ENCODE results near the gene PELI2.

Gene PELI2

DNA sequence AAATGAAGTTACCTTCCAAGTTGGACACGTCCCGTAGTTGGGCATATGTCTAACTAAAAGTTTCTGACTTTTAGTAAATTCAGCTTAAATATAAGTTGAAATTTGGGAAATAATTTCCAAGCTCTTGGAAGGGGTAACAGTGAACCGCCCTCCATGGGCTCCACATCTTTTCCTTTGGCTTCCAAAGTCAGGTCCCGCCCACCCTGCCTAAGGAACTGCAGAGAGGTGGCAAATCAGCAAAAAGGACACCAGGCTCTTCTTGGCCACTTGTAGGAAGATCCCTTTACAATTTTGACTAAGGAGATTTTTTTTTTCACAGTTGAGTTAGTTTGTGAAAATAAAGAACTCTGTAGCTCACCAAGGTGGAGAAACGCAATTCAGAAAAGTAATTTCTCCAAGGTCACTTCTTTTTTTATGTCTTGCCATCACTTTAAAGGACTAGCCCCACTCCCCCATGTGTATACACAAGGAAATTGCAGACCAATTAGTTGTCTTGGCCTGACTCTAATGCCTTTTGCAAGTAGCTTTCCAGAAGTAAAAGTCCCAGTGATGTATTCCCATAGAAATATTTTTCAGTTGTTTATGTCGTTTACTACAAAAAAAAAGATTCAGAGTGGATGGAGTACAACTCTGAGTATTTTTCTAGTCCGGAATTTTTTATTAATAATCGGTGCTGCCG is 181.2 kb downstream of the PELI2 start:
- Histone ChIP-seq H3K4me3 (ENCODE audit: low read depth, low read length, poor library complexity, severe bottlenecking) (no peak overlapping the region), H3K4me1 (ENCODE audit: insufficient read depth, low read length, severe bottlenecking) (no peaks in the 10 kb centered on the region), H3K9ac (ENCODE audit: low read length) (no peak overlapping the region), H3F3A (ENCODE audit: insufficient read depth, low read length) (no peaks in the 10 kb centered on the region), H3K27ac (ENCODE audit: low read depth, low read length, poor library complexity, severe bottlenecking) (no peak overlapping the region), H3K36me3 (ENCODE audit: insufficient read depth, low read length) (no peaks in the 10 kb centered on the region), H2AFZ (ENCODE audit: low read length) (no peak overlapping the region), H4K20me1 (ENCODE audit: insufficient read depth, low read length) (no peaks in the 10 kb centered on the region), H3K9me3 (ENCODE audit: low read length) (no peaks in the 10 kb centered on the region), H3K27me3 (ENCODE audit: insufficient read depth, low read length) (no peaks in the 10 kb centered on the region), H3K79me2 (ENCODE audit: insufficient read depth, low read length) (no peaks in the 10 kb centered on the region), H3K9me2 (ENCODE audit: low read depth, low read length) (no peaks in the 10 kb centered on the region), H3K4me2 (ENCODE audit: low read length) (no peak overlapping the region)
- TF ChIP-seq CTCF (IDR thresholded peaks at IDR 0.05; ENCODE audit: low read length) (no peak), EZH2 (IDR thresholded peaks at IDR 0.05; ENCODE audit: borderline replicate concordance, low read length) (no peak)

DNA sequence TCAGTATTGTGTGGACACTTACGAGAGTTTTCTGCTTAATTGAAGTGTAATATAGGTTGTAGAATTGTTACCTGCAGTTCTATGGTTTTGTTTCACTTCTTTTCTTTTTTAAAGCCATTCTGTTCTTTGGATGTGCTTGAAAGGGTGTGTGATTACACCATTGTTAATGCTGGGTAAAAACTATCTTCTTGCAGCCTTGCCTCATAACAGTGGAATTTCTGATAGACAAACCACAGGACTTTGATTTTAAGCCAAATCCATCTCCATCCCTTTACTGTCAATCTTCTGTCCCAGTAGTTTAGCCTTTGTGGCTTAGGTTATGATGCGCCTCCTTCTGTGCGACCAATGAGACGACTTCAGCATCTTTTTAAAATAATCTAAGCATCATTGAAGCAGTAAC is 182.3 kb downstream of the PELI2 start:
- no peak overlapping the region for H3K9ac ChIP-seq (ENCODE audit: low read length)
- no peaks in the 10 kb centered on the region for H3K79me2 ChIP-seq (ENCODE audit: insufficient read depth, low read length)
- no peaks in the 10 kb centered on the region for H3K4me1 ChIP-seq (ENCODE audit: insufficient read depth, low read length, severe bottlenecking)
- H3F3A ChIP-seq (ENCODE audit: insufficient read depth, low read length): no peaks in the 10 kb centered on the region
- no peaks in the 10 kb centered on the region for H3K9me2 ChIP-seq (ENCODE audit: low read depth, low read length)
- no peaks in the 10 kb centered on the region for H3K27me3 ChIP-seq (ENCODE audit: insufficient read depth, low read length)
- no peak for TF ChIP-seq CTCF (IDR thresholded peaks at IDR 0.05; ENCODE audit: low read length)
- TF ChIP-seq EZH2 (IDR thresholded peaks at IDR 0.05; ENCODE audit: borderline replicate concordance, low read length): no peak
- H3K9me3 ChIP-seq (ENCODE audit: low read length): no peaks in the 10 kb centered on the region
- H4K20me1 ChIP-seq (ENCODE audit: insufficient read depth, low read length): no peaks in the 10 kb centered on the region
- no peaks in the 10 kb centered on the region for H3K36me3 ChIP-seq (ENCODE audit: insufficient read depth, low read length)
- H3K4me2 ChIP-seq (ENCODE audit: low read length): no peak overlapping the region
- H3K27ac ChIP-seq (ENCODE audit: low read depth, low read length, poor library complexity, severe bottlenecking): no peak overlapping the region
- H3K4me3 ChIP-seq (ENCODE audit: low read depth, low read length, poor library complexity, severe bottlenecking): no peak overlapping the region
- no peak overlapping the region for H2AFZ ChIP-seq (ENCODE audit: low read length)

- Histone ChIP-seq H3K9me2 (ENCODE audit: low read depth, low read length) (no peaks in the 10 kb centered on the region), H3K36me3 (ENCODE audit: insufficient read depth, low read length) (no peaks in the 10 kb centered on the region), H3K79me2 (ENCODE audit: insufficient read depth, low read length) (no peaks in the 10 kb centered on the region), H3K4me1 (ENCODE audit: insufficient read depth, low read length, severe bottlenecking) (no peaks in the 10 kb centered on the region), H3K9ac (ENCODE audit: low read length) (no peak overlapping the region), H3K4me2 (ENCODE audit: low read length) (no peak overlapping the region), H4K20me1 (ENCODE audit: insufficient read depth, low read length) (no peaks in the 10 kb centered on the region), H3K9me3 (ENCODE audit: low read length) (no peaks in the 10 kb centered on the region), H3K27me3 (ENCODE audit: insufficient read depth, low read length) (no peaks in the 10 kb centered on the region), H3F3A (ENCODE audit: insufficient read depth, low read length) (no peaks in the 10 kb centered on the region), H3K4me3 (ENCODE audit: low read depth, low read length, poor library complexity, severe bottlenecking) (no peak overlapping the region), H2AFZ (ENCODE audit: low read length) (no peak overlapping the region), H3K27ac (ENCODE audit: low read depth, low read length, poor library complexity, severe bottlenecking) (no peak overlapping the region)
- no peak for TF ChIP-seq EZH2 (IDR thresholded peaks at IDR 0.05; ENCODE audit: borderline replicate concordance, low read length)
- TF ChIP-seq CTCF (IDR thresholded peaks at IDR 0.05; ENCODE audit: low read length): no peak
Measured at GRCh38 chr14:56304456-56304855, 186.2 kb downstream of the PELI2 start.

Measured in OCI-LY1 (cell line).